Measurements from ENCODE around the gene CCDC63. TPM values are rescaled to one million over a fixed set of nuclear protein-coding genes. Genes with fewer than 3 reads are reported as not detected.
A peak's percentile ranks its signal among the peaks of the same experiment; 100 is the strongest.

CCDC63 gene
- total RNA-seq, 2 donors from 2014 or later: not detected

GRCh38 chr12:110825530-110825929 lies 21.3 kb upstream of the CCDC63 start:
- H3K4me3 ChIP-seq: no peak overlapping the region
- H3K27me3 ChIP-seq: no peaks in the 10 kb centered on the region
- DNase-seq (ENCODE audit: low spot score): no peak
- no peak overlapping the region for H3K27ac ChIP-seq
- no peaks in the 10 kb centered on the region for H3K9me3 ChIP-seq
- no peaks in the 10 kb centered on the region for H3K36me3 ChIP-seq
- TF ChIP-seq, protein P1, sequence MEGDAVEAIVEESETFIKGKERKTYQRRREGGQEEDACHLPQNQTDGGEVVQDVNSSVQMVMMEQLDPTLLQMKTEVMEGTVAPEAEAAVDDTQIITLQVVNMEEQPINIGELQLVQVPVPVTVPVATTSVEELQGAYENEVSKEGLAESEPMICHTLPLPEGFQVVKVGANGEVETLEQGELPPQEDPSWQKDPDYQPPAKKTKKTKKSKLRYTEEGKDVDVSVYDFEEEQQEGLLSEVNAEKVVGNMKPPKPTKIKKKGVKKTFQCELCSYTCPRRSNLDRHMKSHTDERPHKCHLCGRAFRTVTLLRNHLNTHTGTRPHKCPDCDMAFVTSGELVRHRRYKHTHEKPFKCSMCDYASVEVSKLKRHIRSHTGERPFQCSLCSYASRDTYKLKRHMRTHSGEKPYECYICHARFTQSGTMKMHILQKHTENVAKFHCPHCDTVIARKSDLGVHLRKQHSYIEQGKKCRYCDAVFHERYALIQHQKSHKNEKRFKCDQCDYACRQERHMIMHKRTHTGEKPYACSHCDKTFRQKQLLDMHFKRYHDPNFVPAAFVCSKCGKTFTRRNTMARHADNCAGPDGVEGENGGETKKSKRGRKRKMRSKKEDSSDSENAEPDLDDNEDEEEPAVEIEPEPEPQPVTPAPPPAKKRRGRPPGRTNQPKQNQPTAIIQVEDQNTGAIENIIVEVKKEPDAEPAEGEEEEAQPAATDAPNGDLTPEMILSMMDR (IDR thresholded peaks at IDR 0.05): no peak
- no peaks in the 10 kb centered on the region for H3K4me1 ChIP-seq

GRCh38 chr12:110826592-110827200 lies 20.1 kb upstream of the CCDC63 start:
- Histone ChIP-seq H3K36me3 (no peaks in the 10 kb centered on the region), H3K4me1 (no peaks in the 10 kb centered on the region), H3K9me3 (no peaks in the 10 kb centered on the region), H3K4me3 (no peak overlapping the region), H3K27me3 (no peaks in the 10 kb centered on the region), H3K27ac (no peak overlapping the region)
- peak; percentile 94 for DNase-seq (ENCODE audit: low spot score)
- TF ChIP-seq, protein P1 (IDR thresholded peaks at IDR 0.05): peak; percentile 88 to 90

DNA sequence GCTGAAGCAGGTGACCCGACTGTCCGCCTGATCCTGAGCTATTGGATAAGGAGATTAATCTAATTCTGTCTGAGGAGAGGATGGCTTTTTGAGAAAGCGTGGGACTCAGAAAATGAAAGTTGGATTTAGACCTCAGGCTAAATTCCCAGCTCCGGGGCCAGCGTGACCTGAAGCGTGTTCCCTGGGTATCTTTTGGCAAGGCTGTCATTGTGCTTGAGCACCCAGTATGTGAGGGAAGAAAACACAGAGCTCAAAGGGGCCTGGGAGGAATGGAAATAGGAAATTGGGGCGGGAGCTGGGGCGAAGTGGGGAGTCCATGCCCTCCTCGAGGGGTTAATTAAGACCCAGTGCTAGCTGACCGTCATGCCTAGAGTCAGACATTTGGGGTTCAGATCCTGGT lies 17.5 kb upstream of the CCDC63 start:
- H3K27ac ChIP-seq: no peak overlapping the region
- H3K27me3 ChIP-seq: no peaks in the 10 kb centered on the region
- no peaks in the 10 kb centered on the region for H3K36me3 ChIP-seq
- DNase-seq (ENCODE audit: low spot score): no peak
- H3K9me3 ChIP-seq: no peaks in the 10 kb centered on the region
- no peaks in the 10 kb centered on the region for H3K4me1 ChIP-seq
- no peak overlapping the region for H3K4me3 ChIP-seq
- TF ChIP-seq, protein P1 (IDR thresholded peaks at IDR 0.05): no peak

DNA sequence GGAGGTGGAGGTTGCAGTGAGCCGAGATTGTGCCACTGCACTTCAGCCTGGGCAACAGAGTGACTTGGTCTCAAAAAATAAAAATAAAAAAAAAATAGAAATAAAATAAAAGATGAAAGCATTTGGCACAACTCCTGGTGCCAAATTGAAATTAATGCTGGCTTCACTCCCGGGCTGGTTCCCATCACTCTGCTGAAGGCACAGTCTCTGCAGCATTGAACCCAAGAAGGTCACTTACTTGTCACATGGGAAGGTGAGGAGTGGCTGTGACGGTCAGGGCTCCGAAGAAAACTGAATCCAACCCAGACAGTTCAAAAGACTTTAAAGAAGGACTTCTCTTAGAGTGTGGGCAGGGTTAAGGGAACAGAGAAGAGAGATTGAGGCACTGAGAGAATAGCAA lies 10.5 kb upstream of the CCDC63 start:
- no peaks in the 10 kb centered on the region for H3K4me1 ChIP-seq
- H3K36me3 ChIP-seq: no peaks in the 10 kb centered on the region
- no peak overlapping the region for H3K27ac ChIP-seq
- H3K9me3 ChIP-seq: no peaks in the 10 kb centered on the region
- TF ChIP-seq, protein P1 (IDR thresholded peaks at IDR 0.05): no peak
- DNase-seq (ENCODE audit: low spot score): no peak
- no peak overlapping the region for H3K4me3 ChIP-seq
- no peaks in the 10 kb centered on the region for H3K27me3 ChIP-seq

DNA sequence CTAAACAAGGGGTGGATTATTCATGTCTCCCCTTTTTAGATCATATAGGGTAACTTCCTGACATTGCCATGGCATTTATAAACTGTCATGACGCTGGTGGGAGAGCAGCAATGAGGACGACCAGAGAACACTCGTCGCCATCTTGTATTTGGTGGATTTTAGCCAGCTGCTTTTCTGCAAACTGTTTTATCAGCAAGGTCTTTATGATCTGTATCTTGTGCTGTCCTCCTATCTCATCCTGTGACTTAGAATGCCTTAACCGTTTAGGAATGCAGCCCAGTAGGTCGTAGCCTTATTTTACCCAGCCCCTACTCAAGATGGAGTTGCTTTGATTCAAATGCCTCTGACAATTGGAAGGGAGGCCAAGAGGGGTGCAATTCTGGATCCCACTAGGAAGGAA lies 5.8 kb upstream of the CCDC63 start:
- peaks cover 0 to 15% of the 10 kb centered on the region in 2 donors for H3K4me1 ChIP-seq
- DNase-seq (ENCODE audit: low spot score): no peak
- H3K4me3 ChIP-seq: no peak overlapping the region
- H3K36me3 ChIP-seq: no peaks in the 10 kb centered on the region
- no peaks in the 10 kb centered on the region for H3K9me3 ChIP-seq
- TF ChIP-seq, protein P1 (IDR thresholded peaks at IDR 0.05): no peak
- no peak overlapping the region for H3K27ac ChIP-seq
- H3K27me3 ChIP-seq: no peaks in the 10 kb centered on the region

DNA sequence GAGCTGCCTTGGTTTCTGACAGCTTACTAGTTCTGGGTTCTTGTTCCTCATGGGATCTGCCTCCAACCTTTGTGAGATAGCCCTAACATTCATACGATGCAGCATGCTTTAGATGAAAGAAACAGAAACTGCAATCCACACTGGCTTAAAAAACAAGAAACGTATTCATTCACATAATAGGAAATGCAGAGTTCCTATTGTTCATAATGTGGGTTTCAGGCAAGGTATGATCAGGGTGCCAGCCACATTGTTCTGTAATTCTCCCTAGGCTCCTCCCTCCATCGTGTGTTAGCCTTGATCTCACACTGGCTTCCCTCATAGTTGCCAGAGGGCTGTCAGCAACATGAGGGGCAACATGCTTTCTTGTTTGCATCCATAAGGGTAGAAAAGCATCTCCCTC lies 2.7 kb upstream of the CCDC63 start:
- Histone ChIP-seq H3K27ac (peak overlapping the region; percentile 62 to 72), H3K27me3 (no peaks in the 10 kb centered on the region), H3K9me3 (no peaks in the 10 kb centered on the region), H3K36me3 (no peaks in the 10 kb centered on the region), H3K4me3 (no peak overlapping the region), H3K4me1 (peaks cover 0 to 25% of the 10 kb centered on the region in 2 donors)
- DNase-seq (ENCODE audit: low spot score): no peak
- TF ChIP-seq, protein P1 (IDR thresholded peaks at IDR 0.05): no peak
